Heart right ventricle (tissue), 16 donors: ENCODE measurements around the gene QKI. TPM values are rescaled to one million over a fixed set of nuclear protein-coding genes. Genes with fewer than 3 reads are reported as not detected.
A peak's percentile ranks its signal among the peaks of the same experiment; 100 is the strongest.

Experiments used
- ATAC-seq, 8 donors: fragments of 200-7000 bp; cut with Tn5 transposase; one replicate each; pipeline ENCODE4 v1.9.1; 2020; ENCODE audit warnings: mild to moderate bottlenecking in 8 of 8, moderate library complexity in 8 of 8, moderate number of reproducible peaks in 1 of 8
- DNase-seq, 2 donors: peaks; one replicate each; pipeline ENCODE4 v3.0.0-alpha.2; 2020
- H3K27ac ChIP-seq, 10 donors: fragments of 200-600 bp; sonication (generic) in 2 of 10; one replicate each; pipeline versions ENCODE4 v1.5.0 to v1.8.0; 2020 to 2022; ENCODE audit warnings: mild to moderate bottlenecking in 3 of 10
- H3K27me3 ChIP-seq, 7 donors: fragments of 200-600 bp; one replicate each; pipeline ENCODE4 v1.8.0; 2021 to 2022; ENCODE audit warnings: mild to moderate bottlenecking in 2 of 7
- H3K36me3 ChIP-seq, 9 donors: fragments of 200-600 bp; sonication (generic) in 1 of 9; one replicate each; pipeline versions ENCODE4 v1.5.0 to v1.8.0; 2020 to 2022; ENCODE audit warnings: mild to moderate bottlenecking in 2 of 9
- H3K4me1 ChIP-seq, 9 donors: fragments of 200-600 bp; sonication (generic) in 1 of 9; one replicate each; pipeline versions ENCODE4 v1.5.0 to v1.8.0; 2020 to 2022; ENCODE audit warnings: mild to moderate bottlenecking in 4 of 9
- H3K4me3 ChIP-seq, 10 donors: fragments of 200-600 bp; sonication (generic) in 2 of 10; one replicate each; pipeline versions ENCODE4 v1.5.0 to v1.8.0; 2020 to 2022; ENCODE audit warnings: mild to moderate bottlenecking in 7 of 10, moderate library complexity in 2 of 10
- H3K9me3 ChIP-seq, 11 donors: fragments of 200-600 bp in 10 of 11; sonication (generic) in 2 of 11; one replicate each; pipeline versions ENCODE4 v1.5.0 to v1.8.0; 2013 to 2022; ENCODE audit warnings: mild to moderate bottlenecking in 2 of 11, control low read depth in 1 of 11, moderate library complexity in 1 of 11
- WGBS, 2 donors: extraction: QIAGEN DNeasy Blood & Tissue Kit; methylation state at CpG; one replicate each; pipeline ENCODE4 v1.1.7; 2013; ENCODE audit warnings: inconsistent platforms in 1 of 2; 5-methylcytosine and 5-hydroxymethylcytosine counted together
- intact Hi-C, 10 donors: fragments of 100-400 bp; cut with DNase I; formaldehyde crosslinking; loops; one replicate each; pipeline versions ENCODE4 v1.11.1 to v1.14.2; 2022
- polyA plus RNA-seq, 2 donors: library from polyadenylated mRNA; stranded (reverse); fragments of 200-250 nt; gene quantifications; one replicate each; pipeline ENCODE4 v1.2.3, GENCODE V29; 2013
- total RNA-seq, 10 donors: library from RNA; stranded (reverse); fragmentation: NEBNext Ultra II Directional in 3 of 10; extraction: Animal tissue kit (Norgen Biotek cat#: 25700) in 3 of 10; gene quantifications; one replicate each; pipeline versions ENCODE4 v1.2.1 to v1.2.4, GENCODE V29; 2021 to 2023
- TF ChIP-seq, protein P1 (sequence below), 9 donors: fragments of 200-600 bp; sonication (generic) in 2 of 9; IDR thresholded peaks; one replicate each; pipeline versions ENCODE4 v1.5.0 to v1.8.0; 2021 to 2022; ENCODE audit warnings: antibody characterized with exemption in 9 of 9, mild to moderate bottlenecking in 5 of 9, moderate library complexity in 1 of 9
- donor health status: Arrhythmogenic right ventricular cardiomyopathy.
- donor health status: ischemic (EF 13 %, LVEDD 7.1; RV severe dilation, severe dysfunction).
- donor health status: healthy with polysubstance abuse.
- donor health status: DM: no; HTN: yes; CAD: no.
- donor health status: DM: no; HTN: no; CAD: no.
- donor health status: ischemic (EF 25% LVEDD 6.9; RV normal size, moderate dysfunction).
- donor health status: ischemic (EF 25% LVEDD 5.7; RV mildly dilated, moderate dysfunction).
- donor health status: healthy.
- donor health status: DM: yes; HTN: yes; CAD: no.
- donor health status: Ischemic cardiomyopathy.
- donor health status: ischemic (EF 35%, LVEDD 5.7; RV mildly dilated, moderate dysfunction).
- donor health status: nonischemic (EF 11% LVEDD 7.7; RV severe dilation, severe dysfunction).
- donor health status: DM: yes; HTN: yes; CAD: no.
- donor health status: PGD.
- donor health status: ischemic (EF 29% LVEDD 5.4; RV normal size, mild dysfunction).
- donor health status: nonischemic (EF 23%, LVEDD 6.1; RV moderate dilation, normal function).

The QKI gene
- total and polyA plus RNA-seq, 12 donors, result 74.7 to 551 (median 493) TPM

- TF ChIP-seq, protein P1, sequence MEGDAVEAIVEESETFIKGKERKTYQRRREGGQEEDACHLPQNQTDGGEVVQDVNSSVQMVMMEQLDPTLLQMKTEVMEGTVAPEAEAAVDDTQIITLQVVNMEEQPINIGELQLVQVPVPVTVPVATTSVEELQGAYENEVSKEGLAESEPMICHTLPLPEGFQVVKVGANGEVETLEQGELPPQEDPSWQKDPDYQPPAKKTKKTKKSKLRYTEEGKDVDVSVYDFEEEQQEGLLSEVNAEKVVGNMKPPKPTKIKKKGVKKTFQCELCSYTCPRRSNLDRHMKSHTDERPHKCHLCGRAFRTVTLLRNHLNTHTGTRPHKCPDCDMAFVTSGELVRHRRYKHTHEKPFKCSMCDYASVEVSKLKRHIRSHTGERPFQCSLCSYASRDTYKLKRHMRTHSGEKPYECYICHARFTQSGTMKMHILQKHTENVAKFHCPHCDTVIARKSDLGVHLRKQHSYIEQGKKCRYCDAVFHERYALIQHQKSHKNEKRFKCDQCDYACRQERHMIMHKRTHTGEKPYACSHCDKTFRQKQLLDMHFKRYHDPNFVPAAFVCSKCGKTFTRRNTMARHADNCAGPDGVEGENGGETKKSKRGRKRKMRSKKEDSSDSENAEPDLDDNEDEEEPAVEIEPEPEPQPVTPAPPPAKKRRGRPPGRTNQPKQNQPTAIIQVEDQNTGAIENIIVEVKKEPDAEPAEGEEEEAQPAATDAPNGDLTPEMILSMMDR (IDR thresholded peaks at IDR 0.05), result no peak
- intact Hi-C loops, result loop anchor here in 3 of 10 donors (5.0 to 10.0 kb wide), 2 partner anchors 47 to 54 kb away; no protein-coding TSS in a partner anchor
- Histone ChIP-seq H3K4me1 (peaks cover 0 to 47% (median 18%) of the 10 kb centered on the region in 9 donors), H3K4me3 (no peak overlapping the region), H3K36me3 (no peaks in the 10 kb centered on the region), H3K27me3 (no peaks in the 10 kb centered on the region), H3K27ac (peak overlapping the region in 1 of 10 donors; percentile 56), H3K9me3 (no peaks in the 10 kb centered on the region)
- DNase-seq (peak in 1 of 2 donors; percentile 34), ATAC-seq (peak; percentile 19 to 75 (median 50))
- WGBS, 2 donors, result 88 to 92% methylated on average over 9 of the region's 9 CpGs
Measured at GRCh38 chr6:163398815-163399214, 15.7 kb upstream of the QKI start.

- ATAC-seq (no peak), DNase-seq (no peak)
- Histone ChIP-seq H3K9me3 (no peaks in the 10 kb centered on the region), H3K4me1 (peaks cover 8 to 56% (median 27%) of the 10 kb centered on the region in 9 donors), H3K27me3 (no peaks in the 10 kb centered on the region), H3K4me3 (no peak overlapping the region), H3K27ac (no peak overlapping the region), H3K36me3 (no peaks in the 10 kb centered on the region)
- TF ChIP-seq, protein P1 (IDR thresholded peaks at IDR 0.05), result no peak
- intact Hi-C loops, result loop anchor here in 3 of 10 donors (5.0 to 10.0 kb wide), 3 partner anchors 46 to 546 kb away; no protein-coding TSS in a partner anchor
- WGBS, 2 donors, result 93 to 98% methylated on average over 2 of the region's 2 CpGs
Measured at GRCh38 chr6:163400509-163400908, 14.0 kb upstream of the QKI start.

DNA sequence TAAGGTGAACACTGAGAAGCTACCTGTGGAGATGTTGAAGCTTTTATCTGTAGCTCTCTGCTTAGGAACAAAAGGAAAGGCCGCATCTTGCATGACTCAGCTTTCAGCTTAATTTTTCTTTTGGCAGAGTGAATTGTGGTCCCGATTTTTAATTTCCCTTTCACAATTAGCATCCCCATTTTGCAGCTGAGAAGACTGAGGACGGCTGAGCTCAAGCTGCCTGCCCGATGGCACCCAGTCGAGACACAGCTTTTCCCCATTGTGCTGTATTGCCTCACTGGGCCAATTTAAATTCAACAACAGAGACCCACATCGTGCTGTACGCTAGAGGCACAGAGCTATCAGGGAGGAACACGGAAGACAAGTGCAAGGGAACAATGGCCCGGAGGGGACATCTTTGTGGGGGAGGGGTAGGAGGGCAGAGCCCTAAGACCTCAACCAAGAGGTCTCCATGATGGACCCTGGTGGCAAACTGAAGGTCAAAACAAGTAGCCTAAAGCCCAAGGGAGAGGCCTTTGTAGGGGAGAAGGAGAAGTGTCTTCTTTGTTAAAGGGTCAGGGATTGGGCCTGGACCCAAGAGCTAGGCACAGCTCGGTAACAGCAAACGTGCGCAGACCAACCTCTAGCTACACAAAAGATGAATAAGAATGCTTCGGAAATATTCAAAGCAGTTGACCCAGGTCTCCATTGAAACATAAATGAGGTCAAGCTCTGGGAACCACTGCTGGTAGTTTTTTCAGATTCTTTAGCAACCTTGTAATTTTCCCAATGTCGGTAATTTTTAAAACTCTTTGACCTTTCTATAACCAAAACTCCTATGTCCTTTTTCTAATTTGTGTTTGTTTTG lies 13.3 kb upstream of the QKI start:
- Histone ChIP-seq H3K9me3 (no peaks in the 10 kb centered on the region), H3K36me3 (no peaks in the 10 kb centered on the region), H3K27me3 (no peaks in the 10 kb centered on the region), H3K4me1 (peaks cover 11 to 56% (median 32%) of the 10 kb centered on the region in 9 donors), H3K4me3 (no peak overlapping the region), H3K27ac (no peak overlapping the region)
- TF ChIP-seq, protein P1 (IDR thresholded peaks at IDR 0.05), result no peak
- 89 to 97% methylated on average over 14 of the region's 14 CpGs for WGBS, 2 donors
- intact Hi-C loops, result loop anchor here in 3 of 10 donors (5.0 to 10.0 kb wide), 3 partner anchors 46 to 546 kb away; no protein-coding TSS in a partner anchor
- DNase-seq (no peak), ATAC-seq (no peak)

DNA sequence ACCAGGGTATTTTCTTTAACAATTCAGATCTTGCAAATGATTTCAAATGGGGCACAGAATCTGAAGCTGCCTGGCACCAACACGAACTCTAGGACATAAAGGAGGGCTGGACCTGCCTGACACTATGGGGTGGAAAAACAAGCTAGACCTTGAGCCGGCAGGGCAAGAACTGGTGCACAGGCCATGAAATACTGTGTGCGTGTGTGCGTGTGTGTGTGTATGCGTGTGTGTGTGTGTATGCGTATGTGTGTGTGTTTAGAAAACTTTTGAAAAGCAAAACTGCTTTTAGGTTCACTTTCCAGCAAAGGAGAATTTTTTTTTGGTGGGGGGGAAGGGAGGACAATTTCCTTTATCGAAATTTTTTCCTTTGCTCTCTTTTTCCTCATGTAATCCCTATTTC lies 11.9 kb upstream of the QKI start:
- H3K9me3 ChIP-seq, result no peaks in the 10 kb centered on the region
- intact Hi-C loops, result loop anchor here in 3 of 10 donors (5.0 to 10.0 kb wide), 3 partner anchors 48 to 548 kb away; no protein-coding TSS in a partner anchor
- H3K27me3 ChIP-seq, result no peaks in the 10 kb centered on the region
- H3K27ac ChIP-seq, result no peak overlapping the region
- no peaks in the 10 kb centered on the region for H3K36me3 ChIP-seq
- WGBS, 2 donors, result 92 to 93% methylated on average over 7 of the region's 7 CpGs
- H3K4me3 ChIP-seq, result no peak overlapping the region
- DNase-seq (no peak), ATAC-seq (no peak)
- peaks cover 11 to 59% (median 32%) of the 10 kb centered on the region in 9 donors for H3K4me1 ChIP-seq
- TF ChIP-seq, protein P1 (IDR thresholded peaks at IDR 0.05), result no peak
